ENCODE results near the gene ZNF300. TPM values are rescaled to one million over a fixed set of nuclear protein-coding genes. Genes with fewer than 3 reads are reported as not detected.

ZNF300 gene
- total and polyA plus RNA-seq, 2 donors (not counting 3 experiments of a cell fraction or from before 2014, with no cell fraction given): 4.6 to 9.6 TPM

GRCh38 chr5:150912312-150912814 is 7.6 kb upstream of the ZNF300 start:
- dilution Hi-C loops (cut with MboI; ENCODE audit: extremely low pct_ligation_motif_present, low sequenced_read_pairs): no loop called here
- Histone ChIP-seq H2AFZ (ENCODE audit: low read depth, low read length) (no peak overlapping the region), H3K4me2 (ENCODE audit: insufficient read depth, low read length) (no peak overlapping the region), H3K27me3 (ENCODE audit: control insufficient read depth in 2 of 2, insufficient read depth in 2 of 2, low read length in 2 of 2) (no peaks in the 10 kb centered on the region), H4K20me1 (replicated peaks; ENCODE audit: control insufficient read depth, extremely low read depth, insufficient read depth, low read length) (no peaks in the 10 kb centered on the region), H3K79me2 (ENCODE audit: control insufficient read depth, insufficient read depth, low read length) (no peaks in the 10 kb centered on the region), H3K4me1 (ENCODE audit: control insufficient read depth, extremely low read depth, insufficient read depth, low read length) (no peaks in the 10 kb centered on the region), H3K9me3 (replicated peaks; ENCODE audit: control insufficient read depth, insufficient read depth, low read length) (no peaks in the 10 kb centered on the region), H3K9me1 (replicated peaks; ENCODE audit: control insufficient read depth, extremely low read depth, insufficient read depth, low read length) (no peaks in the 10 kb centered on the region), H3K9ac (replicated peaks; ENCODE audit: extremely low read depth, insufficient read depth, low read length) (no peak overlapping the region), H3K4me3 (replicated peaks in 1 of 3; ENCODE audit: insufficient read depth in 1 of 3, low read depth in 1 of 3, low read length in 3 of 3) (no peak overlapping the region), H3K36me3 (ENCODE audit: control insufficient read depth in 2 of 2, extremely low read depth in 1 of 2, insufficient read depth in 2 of 2, low read length in 2 of 2) (no peaks in the 10 kb centered on the region), H3K27ac (ENCODE audit: insufficient read depth, low read depth, low read length) (no peak overlapping the region)
- intact Hi-C loops (cut with micrococcal nuclease): no loop called here
- ChIA-PET POLR2A (no interaction called here), CTCF (no interaction called here)
- TF ChIP-seq POLR2AphosphoS5 (IDR thresholded peaks at IDR 0.05; ENCODE audit: insufficient read depth, low read depth, low read length): no peak
- no peak for TF ChIP-seq CTCF (IDR thresholded peaks at IDR 0.05; ENCODE audit: extremely low read depth in 1 of 2, insufficient read depth in 1 of 2, low read depth in 1 of 2, low read length in 2 of 2)
- no peak for TF ChIP-seq POLR2A (IDR thresholded peaks at IDR 0.05; ENCODE audit: low read depth, low read length)
- no peak for TF ChIP-seq GATA2 (IDR thresholded peaks at IDR 0.05; ENCODE audit: insufficient read depth, insufficient read length, low read depth, low read length)
- no peak for TF ChIP-seq MYC (IDR thresholded peaks at IDR 0.05; ENCODE audit: low read depth, low read length)
- TF ChIP-seq MAX (IDR thresholded peaks at IDR 0.05; ENCODE audit: insufficient read depth, insufficient read length): no peak
- no peak for TF ChIP-seq JUN (IDR thresholded peaks at IDR 0.05; ENCODE audit: borderline replicate concordance, insufficient read depth, insufficient read length, low read depth)
- TF ChIP-seq FOS (IDR thresholded peaks at IDR 0.05; ENCODE audit: borderline replicate concordance, insufficient read depth, low read length): no peak
- no peak for TF ChIP-seq EZH2 (IDR thresholded peaks at IDR 0.05; ENCODE audit: borderline replicate concordance, low read depth, low read length, severe bottlenecking)
- no TSS peak for BruUV-seq (replicated peaks)
- DNase-seq (ENCODE audit: low read depth, low spot score) (no peak), FAIRE-seq (no peak)

All from endothelial cell of umbilical vein (primary cell).